ENCODE measurements around the gene CFAP100.

The CFAP100 gene

GRCh38 chr3:126393563-126393962 is 1.1 kb upstream of the CFAP100 start:
- no peak for DNase-seq (ENCODE audit: low spot score)
- POLR2A ChIA-PET (ENCODE audit: low non-redundant PET) = no interaction called here
- CTCF ChIA-PET = interaction anchor here (0.6 to 0.8 kb wide), 4 partner anchors 18 to 401 kb away, joined by 3 read pairs; no protein-coding TSS in a partner anchor
- TF ChIP-seq CTCF (conservative IDR thresholded peaks at IDR 0.05; ENCODE audit: low read depth) = no peak
- H3K27ac ChIP-seq = no peak overlapping the region

- DNase-seq (ENCODE audit: low spot score) = no peak
- POLR2A ChIA-PET (ENCODE audit: low non-redundant PET) = no interaction called here
- no peak for TF ChIP-seq CTCF (conservative IDR thresholded peaks at IDR 0.05; ENCODE audit: low read depth)
- H3K27ac ChIP-seq = no peak overlapping the region
- CTCF ChIA-PET = no interaction called here
These were observed 240 bp downstream of the CFAP100 start for GRCh38 chr3:126394977-126395321.

GRCh38 chr3:126395846-126396513 is 1.3 kb downstream of the CFAP100 start:
- DNase-seq (ENCODE audit: low spot score) = no peak
- no peak for TF ChIP-seq CTCF (conservative IDR thresholded peaks at IDR 0.05; ENCODE audit: low read depth)
- no peak overlapping the region for H3K27ac ChIP-seq
- POLR2A ChIA-PET (ENCODE audit: low non-redundant PET) = no interaction called here
- CTCF ChIA-PET = no interaction called here

GRCh38 chr3:126396536-126396935 is 1.8 kb downstream of the CFAP100 start:
- DNase-seq (ENCODE audit: low spot score) = no peak
- no peak overlapping the region for H3K27ac ChIP-seq
- ChIA-PET POLR2A (ENCODE audit: low non-redundant PET) (no interaction called here), CTCF (no interaction called here)
- no peak for TF ChIP-seq CTCF (conservative IDR thresholded peaks at IDR 0.05; ENCODE audit: low read depth)

- CTCF ChIA-PET = no interaction called here
- POLR2A ChIA-PET (ENCODE audit: low non-redundant PET) = no interaction called here
- no peak for TF ChIP-seq CTCF (conservative IDR thresholded peaks at IDR 0.05; ENCODE audit: low read depth)
These were observed 3.1 kb downstream of the CFAP100 start for GRCh38 chr3:126397610-126398422.

GRCh38 chr3:126398423-126399350 is 4.0 kb downstream of the CFAP100 start:
- ChIA-PET CTCF (no interaction called here), POLR2A (ENCODE audit: low non-redundant PET) (no interaction called here)
- TF ChIP-seq CTCF (conservative IDR thresholded peaks at IDR 0.05; ENCODE audit: low read depth) = no peak
- no peak for DNase-seq (ENCODE audit: low spot score)
- no peak overlapping the region for H3K27ac ChIP-seq

More at GRCh38 chr3:126397610-126398422, 3.1 kb downstream of the CFAP100 start:
- no peak for DNase-seq (ENCODE audit: low spot score)
- no peak overlapping the region for H3K27ac ChIP-seq

All from RWPE1 (cell line).